ENCODE data around the gene HACL1. TPM values are rescaled to one million over a fixed set of nuclear protein-coding genes. Genes with fewer than 3 reads are reported as not detected.
"Not testable (repeated sequence)": the region's sequence is repeated elsewhere in the genome, so short reads cannot be mapped to it uniquely, and the experiment has no call there.

Gene HACL1
- total RNA-seq, 1 donor from 2014 or later: 15.2 TPM

GRCh38 chr3:15538345-15538744 is 63.0 kb downstream of the HACL1 start:
- intact Hi-C loops (cut with DNase I): no loop called here
- H3K27me3 ChIP-seq: no peaks in the 10 kb centered on the region
- no peak for TF ChIP-seq CTCF (IDR thresholded peaks at IDR 0.05)
- ATAC-seq: no peak
- H3K36me3 ChIP-seq: no peaks in the 10 kb centered on the region
- no peaks in the 10 kb centered on the region for H3K9me3 ChIP-seq
- H3K4me3 ChIP-seq: no peak overlapping the region
- H3K27ac ChIP-seq: no peak overlapping the region
- no peak for DNase-seq
- H3K4me1 ChIP-seq: no peaks in the 10 kb centered on the region

- DNase-seq: no peak
These were observed 64.5 kb downstream of the HACL1 start for GRCh38 chr3:15536856-15537255.

GRCh38 chr3:15535732-15536131 is 65.6 kb downstream of the HACL1 start:
- DNase-seq: no peak
- intact Hi-C loops (cut with DNase I): no loop called here
- TF ChIP-seq CTCF (IDR thresholded peaks at IDR 0.05): no peak
- Histone ChIP-seq H3K36me3 (no peaks in the 10 kb centered on the region), H3K4me1 (no peaks in the 10 kb centered on the region), H3K27ac (no peak overlapping the region), H3K4me3 (no peak overlapping the region), H3K9me3 (no peaks in the 10 kb centered on the region), H3K27me3 (no peaks in the 10 kb centered on the region)
- ATAC-seq: peak; percentile 44

More at GRCh38 chr3:15536856-15537255, 64.5 kb downstream of the HACL1 start:
- no peaks in the 10 kb centered on the region for H3K4me1 ChIP-seq
- no peaks in the 10 kb centered on the region for H3K9me3 ChIP-seq
- H3K4me3 ChIP-seq: no peak overlapping the region
- no peaks in the 10 kb centered on the region for H3K27me3 ChIP-seq
- H3K27ac ChIP-seq: no peak overlapping the region
- H3K36me3 ChIP-seq: no peaks in the 10 kb centered on the region
- TF ChIP-seq CTCF (IDR thresholded peaks at IDR 0.05): no peak
- intact Hi-C loops (cut with DNase I): no loop called here
- no peak for ATAC-seq

- H3K36me3 ChIP-seq; DNase-seq; H3K27ac ChIP-seq; H3K4me3 ChIP-seq; H3K9me3 ChIP-seq; intact Hi-C loops (cut with DNase I); ATAC-seq; H3K27me3 ChIP-seq: not testable (repeated sequence)
- H3K4me1 ChIP-seq: peaks cover 14% of the 10 kb centered on the region
These were observed 68.8 kb downstream of the HACL1 start for GRCh38 chr3:15532614-15533013.

- no peak overlapping the region for H3K27ac ChIP-seq
- intact Hi-C loops (cut with DNase I): no loop called here
- DNase-seq (no peak), ATAC-seq (no peak)
- no peaks in the 10 kb centered on the region for H3K36me3 ChIP-seq
- peaks cover 14% of the 10 kb centered on the region for H3K4me1 ChIP-seq
- no peaks in the 10 kb centered on the region for H3K9me3 ChIP-seq
- TF ChIP-seq CTCF (IDR thresholded peaks at IDR 0.05): no peak
- no peaks in the 10 kb centered on the region for H3K27me3 ChIP-seq
- no peak overlapping the region for H3K4me3 ChIP-seq
These were observed 70.0 kb downstream of the HACL1 start for GRCh38 chr3:15531346-15531745.

- peak; percentile 96 for ATAC-seq
- Histone ChIP-seq H3K27me3 (no peaks in the 10 kb centered on the region), H3K9me3 (no peaks in the 10 kb centered on the region), H3K4me3 (no peak overlapping the region), H3K27ac (peak overlapping the region; percentile 80), H3K36me3 (no peaks in the 10 kb centered on the region), H3K4me1 (peaks cover 14% of the 10 kb centered on the region)
- intact Hi-C loops (cut with DNase I): no loop called here
- DNase-seq: no peak
- no peak for TF ChIP-seq CTCF (IDR thresholded peaks at IDR 0.05)
These were observed 72.4 kb downstream of the HACL1 start for GRCh38 chr3:15528854-15529537.
